GM23338 (cell line): Measurements from ENCODE around the gene ARHGEF3.

ENCODE experiments used
- CTCF ChIP-seq, 2 experiments: fragments of 200-600 bp in 1 of 2; sonication (generic) in 1 of 2; conservative IDR thresholded peaks; 2 replicates each; pipeline versions ENCODE4 v1.5.1 to v1.6.1; 2016 to 2017; ENCODE audit warnings: antibody characterized with exemption in 2 of 2, low read depth in 2 of 2, mild to moderate bottlenecking in 2 of 2, moderate library complexity in 1 of 2
- POLR2AphosphoS5 ChIP-seq: IDR thresholded peaks from 2 replicates; pipeline ENCODE4 v1.6.1; 2016; ENCODE audit warnings: antibody characterized with exemption, low read depth
- ZNF114 ChIP-seq: fragments of 250-450 bp; sonication (Bioruptor Pico); IDR thresholded peaks from 2 replicates; pipeline ENCODE4 v1.5.0; 2020; ENCODE audit warnings: mild to moderate bottlenecking, moderate library complexity

GRCh38 chr3:56737006-56737405, 64.7 kb downstream of the ARHGEF3 start:
- TF ChIP-seq CTCF (conservative IDR thresholded peaks at IDR 0.05; ENCODE audit: low read depth in 2 of 2) (no peak), ZNF114 (CRISPR knock-in tag) (no peak), POLR2AphosphoS5 (no peak)
